DND-41 (cell line): ENCODE measurements around the gene LAMTOR2.

Experiments used
- ATAC-seq: fragments of 200-7000 bp; cut with Tn5 transposase; 3 replicates; pipeline ENCODE4 v1.9.1; 2021; ENCODE audit warnings: low read depth; ENCODE audit not compliant: insufficient read depth
- DNase-seq: peaks from one replicate; pipeline ENCODE4 v3.0.0-alpha.2; 2020
- H2AFZ ChIP-seq: 2 replicates; pipeline ENCODE4 v1.6.0; 2012; ENCODE audit warnings: low read depth, low read length
- H3K27ac ChIP-seq: 2 replicates; pipeline ENCODE4 v1.5.1; 2012; ENCODE audit warnings: low read length, inconsistent platforms
- H3K27me3 ChIP-seq: fragments of 200-600 bp; sonication (generic); 2 replicates; pipeline ENCODE4 v1.6.0; 2012; ENCODE audit warnings: low read length, mild to moderate bottlenecking, inconsistent platforms; ENCODE audit not compliant: insufficient read depth, poor library complexity
- H3K36me3 ChIP-seq: 2 replicates; pipeline ENCODE4 v1.5.1; 2012; ENCODE audit warnings: low read length, inconsistent platforms; ENCODE audit not compliant: insufficient read depth
- H3K4me1 ChIP-seq: 2 replicates; pipeline ENCODE4 v1.5.1; 2012; ENCODE audit warnings: mild to moderate bottlenecking, low read length; ENCODE audit not compliant: insufficient read depth
- H3K4me2 ChIP-seq: 2 replicates; pipeline ENCODE4 v1.6.0; 2012; ENCODE audit warnings: mild to moderate bottlenecking, moderate library complexity, low read length, inconsistent platforms; ENCODE audit not compliant: insufficient read depth
- H3K4me3 ChIP-seq, 2 experiments: fragments of 200-600 bp in 1 of 2; shearing (Covaris generic) in 1 of 2; 2 replicates each; pipeline ENCODE4 v1.5.1; 2012 to 2016; ENCODE audit warnings: inconsistent platforms in 2 of 2, low read length in 2 of 2, mild to moderate bottlenecking in 2 of 2, low read depth in 1 of 2, moderate library complexity in 1 of 2
- H3K79me2 ChIP-seq: 2 replicates; pipeline ENCODE4 v1.6.0; 2012; ENCODE audit warnings: low read length, inconsistent platforms; ENCODE audit not compliant: insufficient read depth
- H3K9ac ChIP-seq: 2 replicates; pipeline ENCODE4 v1.6.0; 2012; ENCODE audit warnings: low read depth, mild to moderate bottlenecking, inconsistent platforms, low read length, moderate library complexity
- H3K9me3 ChIP-seq: 2 replicates; pipeline ENCODE4 v1.5.1; 2012; ENCODE audit warnings: low read length, moderate library complexity, mild to moderate bottlenecking, inconsistent platforms; ENCODE audit not compliant: insufficient read depth, severe bottlenecking
- H4K20me1 ChIP-seq: 2 replicates; pipeline ENCODE4 v1.6.0; 2012; ENCODE audit warnings: low read length; ENCODE audit not compliant: insufficient read depth
- EZH2 ChIP-seq: IDR thresholded peaks from 3 replicates; pipeline ENCODE4 v1.6.1; 2012; ENCODE audit warnings: borderline replicate concordance, low read depth, mild to moderate bottlenecking, moderate library complexity, low read length, inconsistent platforms; ENCODE audit not compliant: severe bottlenecking
- TF ChIP-seq, protein P1 (sequence below): IDR thresholded peaks from 2 replicates; pipeline ENCODE4 v1.5.1; 2012; ENCODE audit warnings: borderline replicate concordance, low read length, moderate library complexity, mild to moderate bottlenecking; ENCODE audit not compliant: poor library complexity, severe bottlenecking; ENCODE audit errors: extremely low read depth

Gene LAMTOR2

DNA sequence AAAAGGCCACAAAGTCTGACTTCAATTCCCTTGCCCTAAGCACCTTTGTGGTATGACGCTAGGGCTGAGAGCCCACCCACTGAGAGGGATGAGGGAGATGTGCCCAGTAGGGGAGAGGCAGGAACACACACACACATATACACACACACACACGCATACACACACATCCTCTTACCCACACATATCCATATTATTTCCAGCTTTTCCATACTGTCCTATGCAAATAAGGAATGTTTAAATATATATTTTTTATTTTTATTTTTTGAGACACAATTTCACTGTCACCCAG, 9.4 kb downstream of the LAMTOR2 start:
- Histone ChIP-seq H4K20me1 (no peaks in the 10 kb centered on the region), H3K36me3 (no peaks in the 10 kb centered on the region), H3K4me1 (no peaks in the 10 kb centered on the region), H3K4me2 (no peak overlapping the region), H3K4me3 (no peak overlapping the region), H3K27me3 (no peaks in the 10 kb centered on the region), H3K27ac (no peak overlapping the region), H3K9me3 (no peaks in the 10 kb centered on the region), H2AFZ (no peak overlapping the region), H3K9ac (no peak overlapping the region), H3K79me2 (no peaks in the 10 kb centered on the region)
- no peak for TF ChIP-seq EZH2
- TF ChIP-seq, protein P1, sequence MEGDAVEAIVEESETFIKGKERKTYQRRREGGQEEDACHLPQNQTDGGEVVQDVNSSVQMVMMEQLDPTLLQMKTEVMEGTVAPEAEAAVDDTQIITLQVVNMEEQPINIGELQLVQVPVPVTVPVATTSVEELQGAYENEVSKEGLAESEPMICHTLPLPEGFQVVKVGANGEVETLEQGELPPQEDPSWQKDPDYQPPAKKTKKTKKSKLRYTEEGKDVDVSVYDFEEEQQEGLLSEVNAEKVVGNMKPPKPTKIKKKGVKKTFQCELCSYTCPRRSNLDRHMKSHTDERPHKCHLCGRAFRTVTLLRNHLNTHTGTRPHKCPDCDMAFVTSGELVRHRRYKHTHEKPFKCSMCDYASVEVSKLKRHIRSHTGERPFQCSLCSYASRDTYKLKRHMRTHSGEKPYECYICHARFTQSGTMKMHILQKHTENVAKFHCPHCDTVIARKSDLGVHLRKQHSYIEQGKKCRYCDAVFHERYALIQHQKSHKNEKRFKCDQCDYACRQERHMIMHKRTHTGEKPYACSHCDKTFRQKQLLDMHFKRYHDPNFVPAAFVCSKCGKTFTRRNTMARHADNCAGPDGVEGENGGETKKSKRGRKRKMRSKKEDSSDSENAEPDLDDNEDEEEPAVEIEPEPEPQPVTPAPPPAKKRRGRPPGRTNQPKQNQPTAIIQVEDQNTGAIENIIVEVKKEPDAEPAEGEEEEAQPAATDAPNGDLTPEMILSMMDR = no peak
- DNase-seq (no peak), ATAC-seq (no peak)

DNA sequence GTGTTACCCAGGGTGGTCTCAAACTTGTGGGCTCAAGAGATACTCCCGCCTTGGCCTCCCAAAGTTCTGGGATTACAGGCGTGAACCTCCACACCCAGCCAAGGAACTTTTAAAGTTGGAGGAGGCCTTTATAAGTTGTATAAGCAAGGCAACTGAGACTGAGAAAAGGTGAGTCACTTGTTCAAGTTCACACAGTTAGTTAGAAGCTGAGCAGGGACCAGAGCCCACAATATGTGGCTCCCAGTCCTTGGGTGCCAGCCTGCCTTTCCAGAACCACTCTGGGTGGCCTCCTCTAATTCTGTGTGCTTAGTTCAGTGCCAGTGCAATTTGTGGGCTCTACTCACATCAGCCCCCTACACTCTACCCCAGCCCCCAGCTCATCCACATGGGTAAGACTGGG, 10.0 kb downstream of the LAMTOR2 start:
- Histone ChIP-seq H3K79me2 (no peaks in the 10 kb centered on the region), H3K27me3 (no peaks in the 10 kb centered on the region), H4K20me1 (no peaks in the 10 kb centered on the region), H3K27ac (no peak overlapping the region), H3K4me1 (no peaks in the 10 kb centered on the region), H3K9ac (no peak overlapping the region), H3K4me2 (no peak overlapping the region), H3K36me3 (no peaks in the 10 kb centered on the region), H3K9me3 (no peaks in the 10 kb centered on the region), H3K4me3 (no peak overlapping the region), H2AFZ (no peak overlapping the region)
- DNase-seq (no peak), ATAC-seq (no peak)
- TF ChIP-seq EZH2 = no peak
- TF ChIP-seq, protein P1 = no peak

DNA sequence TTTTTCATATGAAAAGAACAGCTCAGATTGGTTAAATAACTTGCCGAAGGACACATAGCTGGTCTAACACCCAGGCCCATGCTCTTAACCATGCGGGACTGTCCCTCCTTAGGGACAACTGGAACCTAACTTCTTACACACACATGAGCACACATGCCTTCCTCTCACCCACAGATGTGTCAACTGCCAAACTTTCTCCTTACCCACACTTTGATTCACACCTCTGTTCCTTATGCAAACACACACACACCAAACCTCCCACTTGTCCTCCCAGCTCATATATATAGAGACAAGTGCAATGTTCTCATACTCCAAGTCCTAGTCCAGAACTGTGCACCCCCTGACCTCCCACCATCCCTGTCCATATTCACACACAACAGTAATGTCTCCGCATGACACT, 10.6 kb downstream of the LAMTOR2 start:
- Histone ChIP-seq H3K36me3 (no peaks in the 10 kb centered on the region), H4K20me1 (no peaks in the 10 kb centered on the region), H2AFZ (no peak overlapping the region), H3K27ac (no peak overlapping the region), H3K9ac (no peak overlapping the region), H3K4me3 (no peak overlapping the region), H3K79me2 (no peaks in the 10 kb centered on the region), H3K4me2 (no peak overlapping the region), H3K27me3 (no peaks in the 10 kb centered on the region), H3K9me3 (no peaks in the 10 kb centered on the region), H3K4me1 (no peaks in the 10 kb centered on the region)
- ATAC-seq = no peak
- no peak for TF ChIP-seq EZH2
- TF ChIP-seq, protein P1 = no peak
- no peak for DNase-seq

DNA sequence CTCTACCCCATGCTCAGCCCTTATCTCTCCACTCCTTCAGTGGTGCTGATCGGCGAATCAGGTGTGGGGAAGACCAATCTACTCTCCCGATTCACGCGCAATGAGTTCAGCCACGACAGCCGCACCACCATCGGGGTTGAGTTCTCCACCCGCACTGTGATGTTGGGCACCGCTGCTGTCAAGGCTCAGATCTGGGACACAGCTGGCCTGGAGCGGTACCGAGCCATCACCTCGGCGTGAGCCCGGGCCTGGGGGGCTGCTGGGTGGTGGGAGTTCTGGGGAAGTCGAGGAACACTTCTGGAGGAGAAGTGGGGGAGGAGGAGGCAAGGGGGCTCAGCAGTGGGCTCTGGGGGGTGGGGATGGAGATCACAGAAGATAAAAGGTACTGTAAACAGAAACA, 11.3 kb downstream of the LAMTOR2 start:
- TF ChIP-seq, protein P1 = no peak
- TF ChIP-seq EZH2 = no peak

More for the DNA sequence above, 11.3 kb downstream of the LAMTOR2 start:
- Histone ChIP-seq H2AFZ (no peak overlapping the region), H3K27ac (no peak overlapping the region), H3K4me3 (no peak overlapping the region), H3K4me1 (no peaks in the 10 kb centered on the region), H3K9me3 (no peaks in the 10 kb centered on the region), H3K27me3 (no peaks in the 10 kb centered on the region), H3K9ac (no peak overlapping the region), H3K4me2 (no peak overlapping the region), H3K36me3 (no peaks in the 10 kb centered on the region), H3K79me2 (no peaks in the 10 kb centered on the region), H4K20me1 (no peaks in the 10 kb centered on the region)
- no peak for ATAC-seq
- no peak for DNase-seq
